ENCODE measurements around the gene PZP. TPM values are rescaled to one million over a fixed set of nuclear protein-coding genes. Genes with fewer than 3 reads are reported as not detected.
"Not testable (repeated sequence)": the region's sequence is repeated elsewhere in the genome, so short reads cannot be mapped to it uniquely, and the experiment has no call there.

PZP gene
- total RNA-seq, 1 donor from 2014 or later, result 0.12 TPM

DNA sequence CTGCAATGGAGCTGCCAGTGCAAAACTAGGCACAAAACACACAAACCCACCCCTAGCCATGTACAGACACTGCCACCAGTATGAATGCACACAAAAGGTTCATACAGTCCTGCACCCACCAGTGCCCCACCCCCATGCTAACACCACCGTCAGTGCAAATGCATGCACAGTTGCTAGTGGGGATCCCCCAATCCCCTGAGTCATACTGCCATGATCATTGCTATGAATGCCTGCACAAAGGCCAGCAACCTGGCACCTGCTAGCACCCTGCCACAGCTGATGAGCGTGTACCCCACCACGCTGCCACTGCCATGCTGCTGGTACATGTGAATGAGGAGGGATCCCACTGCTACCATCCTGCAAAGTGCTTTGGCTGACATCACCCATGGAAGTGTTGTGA lies 23.9 kb downstream of the PZP start:
- no peak for DNase-seq (ENCODE audit: low spot score)

DNA sequence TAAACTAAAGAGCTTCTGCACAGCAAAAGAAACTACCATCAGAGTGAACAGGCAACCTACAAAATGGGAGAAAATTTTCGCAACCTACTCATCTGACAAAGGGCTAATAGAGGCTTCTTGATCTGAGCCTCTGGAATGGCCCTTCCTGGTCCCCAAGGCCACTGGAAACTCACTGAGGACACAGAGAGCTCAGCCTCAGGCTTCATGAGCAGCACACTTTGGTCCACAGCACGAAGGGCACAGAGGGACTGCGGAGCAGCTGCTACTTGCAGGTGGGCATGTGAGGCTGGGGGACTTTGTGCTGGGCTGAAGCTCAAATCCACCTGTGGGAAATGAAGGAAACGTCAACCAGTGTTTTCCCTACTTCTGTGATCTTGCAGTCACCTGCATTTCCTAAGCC lies 27.4 kb downstream of the PZP start:
- DNase-seq (ENCODE audit: low spot score), result no peak

DNA sequence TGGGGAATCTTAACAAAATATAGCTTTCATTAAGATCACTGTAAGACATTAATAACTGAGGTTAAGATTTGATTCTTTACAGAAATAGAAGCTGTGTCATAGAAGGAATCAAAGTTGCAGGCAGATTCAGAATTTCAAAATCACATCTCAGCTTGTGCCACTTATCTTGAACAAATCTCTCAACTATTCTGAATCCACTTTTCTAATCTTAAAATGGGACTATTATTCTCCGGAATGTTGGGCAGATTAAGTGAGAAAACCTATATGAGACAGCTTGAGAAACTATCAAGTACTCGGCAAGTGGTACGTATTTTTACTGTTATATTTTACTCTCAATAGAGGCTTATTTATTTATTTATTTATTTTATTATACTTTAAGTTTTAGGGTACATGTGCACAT lies 28.4 kb downstream of the PZP start:
- no peak for DNase-seq (ENCODE audit: low spot score)

DNA sequence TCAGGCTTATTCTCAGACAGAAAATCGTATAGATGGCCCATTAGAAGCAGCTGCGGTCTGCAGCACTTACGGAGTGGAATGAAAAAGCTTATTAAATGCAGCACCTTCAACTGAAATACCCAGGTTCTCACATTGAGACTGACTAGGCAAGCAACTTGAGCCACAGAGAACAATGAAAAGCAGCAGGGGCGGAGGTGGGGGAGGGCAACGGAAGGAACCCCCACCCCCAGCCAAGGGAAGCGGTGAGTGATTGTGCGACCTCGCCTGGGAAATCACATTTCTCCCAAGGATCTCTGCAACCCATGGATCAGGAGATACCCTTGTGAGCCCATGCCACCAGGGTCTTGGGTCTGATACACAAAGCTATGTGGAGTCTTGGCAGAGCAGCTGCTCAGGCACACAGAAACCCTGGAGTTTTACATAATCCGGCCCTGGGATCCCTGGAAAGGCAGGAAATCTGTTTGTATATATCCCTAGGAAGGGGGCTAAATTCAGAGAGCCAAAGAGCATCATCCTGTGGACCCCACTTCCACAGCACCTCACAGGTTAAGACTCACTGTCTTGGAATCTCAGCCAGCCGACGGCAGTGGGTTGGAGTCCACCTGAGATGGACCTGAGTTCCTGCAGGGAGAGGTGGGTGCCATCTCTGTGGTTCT lies 38.1 kb downstream of the PZP start:
- DNase-seq (ENCODE audit: low spot score), result no peak

DNA sequence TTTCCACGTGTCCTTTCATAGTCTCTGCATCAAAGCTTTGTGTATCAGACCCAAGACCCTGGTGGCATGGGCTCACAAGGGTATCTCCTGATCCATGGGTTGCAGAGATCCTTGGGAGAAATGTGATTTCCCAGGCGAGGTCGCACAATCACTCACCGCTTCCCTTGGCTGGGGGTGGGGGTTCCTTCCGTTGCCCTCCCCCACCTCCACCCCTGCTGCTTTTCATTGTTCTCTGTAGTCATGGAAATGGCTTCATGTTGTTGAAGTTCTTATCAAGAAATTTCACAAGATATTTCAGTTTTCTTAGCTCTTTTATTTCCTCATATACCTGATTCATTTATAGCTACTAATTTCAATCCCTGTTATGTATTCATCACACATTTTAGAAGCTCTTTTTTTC lies 40.9 kb downstream of the PZP start:
- not testable (repeated sequence) for DNase-seq (ENCODE audit: low spot score)

DNA sequence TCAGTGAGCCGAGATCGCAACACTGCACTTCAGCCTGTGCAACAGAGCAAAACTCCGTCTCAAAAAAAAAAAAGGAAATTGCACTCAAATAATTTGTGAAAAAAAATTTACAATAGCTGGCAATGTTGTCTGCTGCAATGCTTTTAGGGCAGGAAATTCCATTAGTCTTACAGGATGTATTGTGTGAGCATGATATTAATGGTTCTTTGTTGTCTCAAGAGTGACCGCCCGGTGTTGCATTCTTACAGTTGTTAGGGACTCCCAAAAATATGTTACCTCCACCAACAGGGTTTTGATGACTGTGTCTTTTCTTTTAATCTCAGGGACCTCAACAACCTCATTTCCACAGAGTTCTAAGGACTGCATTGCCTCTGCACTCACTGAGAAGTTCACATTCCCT lies 44.8 kb downstream of the PZP start:
- DNase-seq (ENCODE audit: low spot score), result no peak

DNA sequence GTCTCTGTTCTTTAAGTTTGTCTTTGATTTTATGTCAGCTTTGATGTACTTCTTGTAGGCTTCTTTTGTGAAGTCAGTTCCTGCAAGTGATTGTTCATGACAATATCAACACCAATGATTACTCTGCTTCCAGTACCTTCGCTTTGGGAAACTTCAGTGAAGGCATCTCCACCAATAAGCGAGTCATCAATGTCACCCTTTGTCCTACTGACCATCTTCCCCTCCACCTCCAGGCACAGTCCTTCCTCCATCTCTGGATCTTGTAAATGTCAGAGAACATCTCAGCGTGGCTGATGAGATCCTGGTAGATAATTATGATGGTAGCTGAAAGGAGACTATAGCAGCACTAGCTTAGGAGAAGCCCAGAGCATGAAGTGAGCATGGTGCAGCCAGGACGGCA lies 52.1 kb downstream of the PZP start:
- DNase-seq (ENCODE audit: low spot score), result no peak

DNA sequence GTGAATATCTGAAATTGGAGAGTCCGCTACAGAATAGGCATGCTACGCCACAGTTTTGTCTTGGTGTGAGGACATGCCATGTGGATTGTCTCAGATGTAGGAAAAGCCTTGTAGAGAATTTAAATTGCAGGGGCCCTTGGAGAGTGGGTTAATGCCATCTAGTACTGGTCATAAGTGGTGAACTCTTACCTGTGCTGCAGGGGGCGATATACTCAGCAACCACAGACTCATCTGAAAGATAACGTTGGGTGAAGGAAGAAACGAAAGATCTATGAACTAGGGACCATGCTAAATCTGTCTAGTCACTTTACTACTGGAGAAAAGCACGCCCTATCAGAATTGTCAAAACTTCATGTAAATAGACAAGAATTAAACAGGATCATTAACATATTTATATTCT lies 58.8 kb downstream of the PZP start:
- DNase-seq (ENCODE audit: low spot score), result no peak

DNA sequence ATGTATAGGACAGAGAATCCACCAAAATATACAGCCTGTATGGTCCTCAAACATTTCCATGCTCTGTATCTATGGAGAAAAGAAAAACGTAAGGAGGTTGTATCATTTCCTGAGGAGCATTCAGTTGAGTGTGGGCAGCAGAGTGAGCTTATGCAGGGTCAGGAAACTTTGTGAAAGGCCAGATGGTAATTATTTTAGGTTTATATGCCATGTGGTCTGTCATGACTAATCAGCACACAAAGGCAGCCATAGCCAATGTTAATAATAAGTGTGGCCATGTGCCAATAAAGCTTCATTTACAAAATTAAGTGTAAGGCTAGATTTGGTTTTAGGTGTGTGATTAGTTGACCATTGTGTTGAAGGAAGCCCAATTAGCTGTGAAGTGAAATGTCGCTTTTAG lies 59.3 kb downstream of the PZP start:
- no peak for DNase-seq (ENCODE audit: low spot score)

DNA sequence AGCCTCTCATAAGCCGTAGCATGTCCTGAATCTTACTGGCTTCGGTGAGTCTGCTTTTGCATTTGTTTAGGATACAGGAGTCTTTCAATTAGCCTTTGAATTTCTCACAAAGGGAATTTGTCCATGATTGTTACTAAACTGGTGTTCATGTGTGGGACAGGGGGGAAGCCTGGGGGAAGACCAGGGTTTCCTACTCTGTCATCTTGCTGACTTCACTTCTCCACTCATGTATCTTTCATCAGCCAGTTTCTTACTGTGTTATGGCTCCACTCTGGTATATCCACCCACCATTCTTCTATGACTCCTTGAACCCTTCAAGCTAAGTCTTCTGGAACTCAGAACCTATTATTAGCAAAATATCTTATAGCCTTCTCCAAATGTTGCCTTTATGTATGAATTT lies 60.7 kb downstream of the PZP start:
- no peak for DNase-seq (ENCODE audit: low spot score)

DNA sequence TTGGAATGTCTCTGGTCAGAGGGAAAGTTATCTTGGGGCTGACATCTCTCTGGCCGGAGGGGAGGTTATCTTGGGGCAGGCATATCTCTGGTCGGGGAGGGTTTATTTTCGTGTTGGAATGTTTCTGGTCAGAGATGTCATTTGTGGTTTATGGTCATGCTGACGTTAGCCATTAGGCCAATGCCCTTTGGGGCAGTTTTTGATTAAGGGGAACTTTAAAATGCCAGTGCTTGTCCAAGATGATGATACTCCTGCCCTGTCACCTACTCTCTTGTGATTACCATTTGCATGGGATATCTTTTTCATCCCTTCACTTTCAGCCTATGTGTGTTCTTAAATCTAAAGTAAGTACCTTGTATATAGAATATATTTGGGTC lies 63.5 kb downstream of the PZP start:
- no peak for DNase-seq (ENCODE audit: low spot score)

DNA sequence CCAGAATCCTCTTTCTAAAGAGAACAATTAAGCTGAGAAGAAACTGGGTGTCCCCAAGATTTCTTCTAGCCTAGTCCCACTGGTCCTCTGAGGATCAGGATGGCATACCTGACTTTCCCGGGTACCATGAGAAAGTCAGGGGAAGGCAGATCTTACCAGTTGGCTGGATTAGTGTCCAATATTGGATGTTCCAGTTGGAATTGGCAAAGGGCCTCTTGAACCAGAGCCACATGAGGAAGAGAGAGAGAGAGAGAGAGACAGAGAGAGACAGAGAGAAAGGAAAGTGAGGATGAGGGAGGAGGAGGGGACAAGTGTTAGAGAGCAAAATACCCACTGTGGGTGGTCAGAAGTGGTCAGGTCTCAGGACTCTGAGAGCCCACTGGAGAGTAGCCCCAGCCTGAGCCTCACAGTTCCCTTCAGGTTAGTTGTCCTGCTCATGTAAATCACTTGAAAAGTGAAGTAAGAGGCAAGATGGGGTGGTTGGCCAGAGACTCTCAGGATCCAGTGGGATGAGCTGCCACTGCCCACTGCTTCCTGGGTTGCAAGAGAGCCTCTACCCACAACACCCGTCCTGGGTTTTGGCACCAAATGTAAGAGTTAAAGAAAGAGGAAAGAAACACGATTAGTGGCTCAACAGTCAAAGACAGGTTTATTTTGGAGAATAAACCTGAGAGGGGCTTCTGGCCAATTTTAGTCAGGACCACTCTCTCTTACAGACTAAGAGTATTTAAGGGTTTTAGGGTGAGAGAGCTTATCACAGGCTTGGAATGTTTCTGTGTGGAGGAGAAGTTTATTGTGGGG lies 64.1 kb downstream of the PZP start:
- no peak for DNase-seq (ENCODE audit: low spot score)

DNA sequence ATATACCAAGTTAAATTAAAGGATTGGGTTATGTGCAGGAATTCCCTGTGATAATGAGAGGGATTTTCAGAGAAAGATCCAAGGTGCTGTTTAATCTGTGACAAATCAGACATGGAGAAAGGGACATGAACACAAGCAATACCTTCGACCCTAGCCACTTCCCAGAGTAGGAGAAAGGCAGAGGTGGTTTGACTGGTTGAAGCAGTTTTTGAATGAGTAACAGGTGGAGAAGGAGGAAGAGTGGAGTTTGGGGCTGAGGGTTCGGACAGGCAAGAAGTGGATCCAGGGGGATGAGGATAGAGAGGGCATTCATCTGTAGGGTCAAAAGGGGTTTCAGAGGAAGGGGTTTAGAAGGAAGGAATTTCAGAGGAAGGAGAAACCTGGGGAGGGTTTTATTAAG lies 65.1 kb downstream of the PZP start:
- DNase-seq (ENCODE audit: low spot score), result peak; percentile 36

DNA sequence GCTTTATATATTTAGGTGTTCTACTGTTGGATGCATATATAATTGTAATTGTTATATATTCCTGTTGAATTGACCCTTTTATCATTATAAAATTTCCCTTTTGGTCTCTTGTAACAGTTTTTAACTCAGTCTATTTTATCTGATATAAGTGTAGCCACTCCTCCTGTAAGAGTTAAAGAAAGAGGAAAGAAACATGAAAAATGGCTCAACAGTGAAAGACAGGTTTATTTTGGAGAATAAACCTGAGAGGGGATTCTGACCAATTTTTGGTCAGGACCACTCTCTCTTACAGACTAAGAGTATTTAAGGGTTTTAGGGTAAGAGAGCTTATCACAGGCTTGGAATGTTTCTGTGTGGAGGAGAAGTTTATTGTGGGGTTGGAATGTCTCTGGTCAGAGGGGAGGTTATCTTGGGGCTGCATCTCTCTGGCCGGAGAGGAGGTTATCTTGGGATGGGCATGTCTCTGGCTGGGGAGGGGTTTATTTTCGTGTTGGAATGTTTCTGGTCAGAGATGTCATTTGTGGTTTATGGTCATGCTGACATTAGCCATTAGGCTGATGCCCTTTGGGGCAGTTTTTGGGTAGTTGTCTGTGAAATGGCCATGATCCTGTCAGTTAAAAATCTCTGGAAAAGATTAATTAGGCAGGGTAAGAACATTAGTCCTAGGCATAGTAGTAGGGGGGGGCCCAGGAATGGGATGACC lies 68.5 kb downstream of the PZP start:
- not testable (repeated sequence) for DNase-seq (ENCODE audit: low spot score)

DNA sequence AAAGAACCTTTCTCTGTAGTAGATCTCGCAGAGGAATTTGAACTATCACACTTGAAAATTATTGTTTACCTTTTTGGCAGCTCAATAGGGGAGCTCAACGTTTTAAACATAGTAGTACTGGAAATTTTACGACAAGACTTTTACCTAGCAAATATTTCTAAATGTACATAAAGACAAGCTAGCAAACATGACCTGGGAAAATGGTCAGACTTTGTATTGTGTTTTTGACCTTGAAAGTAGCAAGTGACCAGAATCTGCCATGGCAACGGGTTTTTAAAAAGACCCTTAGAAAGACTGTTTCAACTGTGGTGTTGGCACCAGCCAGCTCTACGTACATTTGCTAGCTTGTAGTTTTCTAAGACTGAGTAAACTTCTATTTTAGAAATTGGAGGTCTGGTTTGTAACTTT lies 72.3 kb downstream of the PZP start:
- no peak for DNase-seq (ENCODE audit: low spot score)

DNA sequence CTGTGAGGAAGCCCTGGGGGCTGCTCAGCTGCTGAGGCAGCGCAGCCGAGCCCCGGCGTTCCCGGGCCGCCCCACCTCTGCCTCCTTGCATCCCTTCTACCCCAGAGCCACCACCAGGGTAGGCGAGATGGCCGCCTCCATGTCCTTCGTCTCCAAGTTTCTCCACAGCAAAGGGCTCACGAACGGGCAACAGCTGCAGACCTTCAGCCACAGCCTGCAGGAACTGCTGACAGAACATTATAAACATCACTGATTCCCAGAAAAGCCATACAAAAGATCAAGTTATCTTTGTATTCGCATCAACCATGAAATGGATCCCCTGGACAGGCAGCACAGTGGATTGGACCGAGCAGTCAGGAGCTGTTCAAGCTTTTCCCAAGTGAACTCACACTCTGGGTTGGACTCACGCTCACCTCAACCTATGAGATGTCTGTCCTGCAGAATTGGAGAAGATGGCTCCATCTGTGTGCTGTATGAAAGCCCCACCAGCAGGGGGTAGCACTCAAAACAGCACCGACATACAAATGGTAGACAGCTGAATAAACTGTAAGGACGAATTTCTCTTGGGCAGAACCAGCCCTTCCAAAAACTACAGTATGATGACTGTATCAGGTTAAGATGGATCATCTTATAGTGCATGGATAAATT lies 73.1 kb downstream of the PZP start:
- DNase-seq (ENCODE audit: low spot score), result no peak

DNA sequence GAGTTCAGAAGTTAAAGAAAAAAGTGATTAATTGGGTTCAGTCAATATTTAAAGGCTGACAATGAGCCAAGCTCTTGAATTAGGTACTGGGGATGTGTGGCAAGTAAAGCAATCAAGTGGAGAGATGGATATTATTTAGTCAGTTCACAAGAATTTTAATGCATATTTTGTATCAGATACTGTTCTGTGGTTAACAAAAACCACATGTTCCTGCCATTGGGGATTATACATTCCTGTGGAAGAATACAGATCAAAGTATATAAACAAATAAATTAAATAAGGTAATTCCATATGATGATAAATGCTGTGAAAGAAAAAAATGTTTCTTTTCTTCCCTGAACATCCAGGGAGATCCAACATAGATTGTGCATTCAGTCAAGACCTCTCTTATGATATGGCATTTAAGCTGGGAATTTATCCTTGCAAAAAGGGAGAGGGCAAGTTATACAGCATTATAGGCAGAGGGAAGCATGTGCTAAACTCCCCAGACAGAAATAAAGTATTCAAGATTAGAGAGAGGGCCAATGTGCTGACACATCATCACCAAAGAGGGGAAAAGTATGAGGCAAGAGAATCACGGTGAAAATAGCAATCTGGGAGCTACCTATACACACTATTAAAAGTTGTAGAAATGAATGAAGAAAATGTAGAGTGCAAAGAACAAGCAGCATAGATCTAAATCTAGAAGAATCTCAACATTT lies 74.8 kb downstream of the PZP start:
- no peak for DNase-seq (ENCODE audit: low spot score)

DNA sequence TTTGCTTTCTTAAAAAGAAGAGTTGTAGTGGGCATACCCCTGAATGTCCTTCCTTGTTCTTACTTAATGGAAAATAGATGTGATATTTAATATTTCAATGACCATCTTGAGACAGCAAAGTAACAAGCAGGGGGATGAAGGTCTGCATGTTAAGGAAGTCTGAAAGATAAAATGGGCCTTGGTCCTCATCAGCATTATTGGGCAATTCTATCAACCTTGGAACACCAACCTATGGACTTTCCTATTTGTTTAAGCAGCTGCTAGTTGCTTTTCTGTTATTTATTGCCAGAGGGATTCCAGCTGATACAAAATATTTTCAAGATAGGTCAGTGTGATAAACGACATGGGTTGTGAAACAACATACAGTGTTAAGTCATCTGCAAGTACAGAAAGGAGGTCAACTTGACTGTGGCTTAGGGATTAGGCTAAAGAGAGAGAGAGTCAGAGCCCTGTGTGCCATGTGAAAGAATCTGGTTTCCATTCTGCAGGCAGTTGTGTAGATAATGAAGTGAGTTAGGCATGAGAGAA lies 76.1 kb downstream of the PZP start:
- no peak for DNase-seq (ENCODE audit: low spot score)

DNA sequence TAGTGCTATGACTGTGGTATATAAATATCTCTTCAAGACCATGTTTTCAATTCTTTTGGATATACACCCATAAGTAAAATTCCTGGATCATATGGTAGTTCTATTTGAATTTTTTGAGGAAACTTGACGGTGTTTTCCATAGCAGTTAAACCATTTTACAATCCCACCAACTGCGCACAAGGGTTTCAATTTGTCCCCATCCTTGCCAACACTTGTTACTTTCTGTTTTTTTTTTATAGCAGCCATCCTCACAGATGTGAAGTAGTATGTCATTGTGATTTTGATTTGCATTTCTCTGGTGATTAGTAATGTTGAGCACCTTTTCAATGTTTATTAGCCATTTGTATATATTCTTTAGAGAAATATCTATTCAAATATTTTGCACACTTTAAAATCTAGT lies 78.0 kb downstream of the PZP start:
- DNase-seq (ENCODE audit: low spot score), result no peak

DNA sequence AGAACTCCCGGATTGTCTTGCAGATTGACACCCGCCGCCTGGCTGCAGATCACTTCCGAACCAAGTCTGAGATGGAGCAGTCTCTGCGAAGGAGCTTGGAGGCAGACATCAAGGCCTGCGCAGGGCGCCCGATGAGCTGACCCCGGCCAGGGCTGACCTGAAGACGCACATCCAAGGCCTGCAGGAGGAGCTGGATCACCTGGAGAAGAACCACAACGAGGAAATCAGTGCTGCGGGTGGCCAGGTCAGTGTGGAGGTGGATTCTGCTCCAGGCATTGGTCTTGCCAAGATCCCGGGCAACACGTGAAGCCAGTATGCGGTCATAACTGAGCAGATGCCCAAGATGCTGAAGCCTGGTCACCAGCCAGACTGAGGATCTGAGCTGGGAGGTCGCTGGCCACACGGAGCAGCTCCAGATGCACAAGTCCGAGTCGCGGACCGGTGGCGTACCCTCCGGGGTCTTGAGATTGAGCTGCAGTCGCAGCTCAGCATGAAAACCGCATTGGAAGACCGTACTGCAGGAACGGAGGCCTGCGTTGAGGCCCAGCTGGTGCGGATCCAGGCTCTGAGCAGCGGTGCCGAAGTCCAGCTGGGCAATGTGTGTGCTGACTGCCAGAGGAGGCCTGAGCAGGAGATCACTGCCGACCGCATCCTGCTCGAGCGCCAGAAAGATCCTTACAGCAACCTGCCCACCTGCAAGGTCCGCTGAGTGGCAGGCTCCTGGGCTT lies 80.1 kb downstream of the PZP start:
- DNase-seq (ENCODE audit: low spot score), result no peak

DNA sequence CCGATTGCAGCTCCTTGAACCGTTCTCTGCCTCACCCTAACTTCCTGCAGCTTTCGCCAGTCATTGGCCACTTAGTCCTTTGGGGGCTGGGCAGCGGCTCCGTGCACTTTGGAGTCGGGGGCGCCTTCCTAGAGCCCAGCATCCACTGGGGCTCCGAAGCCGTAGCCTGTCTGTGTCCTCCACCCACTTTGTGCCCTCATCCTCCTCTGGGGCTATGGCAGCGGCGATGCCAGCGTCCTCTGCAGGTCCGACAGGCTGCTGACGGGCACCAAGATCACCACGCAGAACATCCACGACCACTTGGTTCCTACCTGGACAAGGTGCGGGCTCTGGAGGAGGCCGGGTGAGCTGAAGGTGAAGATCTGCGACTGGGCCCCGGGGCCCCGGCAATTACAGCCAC lies 80.7 kb downstream of the PZP start:
- no peak for DNase-seq (ENCODE audit: low spot score)

All from mucosa of gallbladder (tissue), 1 donor.